H9 (cell line): ENCODE results near the gene CCDC170. TPM values are rescaled to one million over a fixed set of nuclear protein-coding genes. Genes with fewer than 3 reads are reported as not detected.

Experiments
- DNase-seq: peaks from one replicate; pipeline ENCODE4 v3.0.0-alpha.2; 2017
- H2AFZ ChIP-seq: one replicate; pipeline ENCODE4 v1.6.1; 2013; ENCODE audit warnings: mild to moderate bottlenecking, low read length, control low read depth, moderate library complexity
- H2AK5ac ChIP-seq: 2 replicates; pipeline ENCODE4 v1.6.1; 2013; ENCODE audit warnings: low read length, control low read depth, mixed read lengths; ENCODE audit not compliant: insufficient read length
- H2BK120ac ChIP-seq: one replicate; pipeline ENCODE4 v1.6.1; 2013; ENCODE audit warnings: low read depth, mild to moderate bottlenecking, low read length, control low read depth, inconsistent platforms; ENCODE audit not compliant: poor library complexity, severe bottlenecking
- H2BK12ac ChIP-seq: 2 replicates; pipeline ENCODE4 v1.6.1; 2013; ENCODE audit warnings: low read length, control low read depth, mixed read lengths, low read depth; ENCODE audit not compliant: insufficient read length
- H2BK15ac ChIP-seq: 2 replicates; pipeline ENCODE4 v1.6.1; 2013; ENCODE audit warnings: low read depth, low read length, control low read depth
- H2BK20ac ChIP-seq: one replicate; pipeline ENCODE4 v1.6.1; 2013; ENCODE audit warnings: low read depth, mild to moderate bottlenecking, low read length, control low read depth, inconsistent platforms; ENCODE audit not compliant: poor library complexity, severe bottlenecking
- H2BK5ac ChIP-seq: 2 replicates; pipeline ENCODE4 v1.6.1; 2013; ENCODE audit warnings: low read length, control low read depth, mixed read lengths; ENCODE audit not compliant: insufficient read length
- H3K14ac ChIP-seq: 2 replicates; pipeline ENCODE4 v1.6.1; 2013; ENCODE audit warnings: low read length, control low read depth; ENCODE audit not compliant: insufficient read depth
- H3K18ac ChIP-seq: 2 replicates; pipeline ENCODE4 v1.6.1; 2013; ENCODE audit warnings: low read depth, mild to moderate bottlenecking, mixed read lengths, low read length, control low read depth; ENCODE audit not compliant: insufficient read length
- H3K23ac ChIP-seq: 2 replicates; pipeline ENCODE4 v1.6.1; 2013; ENCODE audit warnings: low read length, control low read depth, mixed read lengths, low read depth; ENCODE audit not compliant: insufficient read length
- H3K23me2 ChIP-seq: 2 replicates; pipeline ENCODE4 v1.6.1; 2013; ENCODE audit warnings: low read depth, mild to moderate bottlenecking, mixed read lengths, low read length, control low read depth; ENCODE audit not compliant: insufficient read length, poor library complexity, severe bottlenecking
- H3K27ac ChIP-seq: 2 replicates; pipeline ENCODE4 v1.5.1; 2013; ENCODE audit warnings: low read length, control low read depth, mixed read lengths, low read depth; ENCODE audit not compliant: insufficient read length
- H3K27me3 ChIP-seq: 2 replicates; pipeline ENCODE4 v1.6.1; 2013; ENCODE audit warnings: low read length, control low read depth, inconsistent platforms; ENCODE audit not compliant: insufficient read depth
- H3K4ac ChIP-seq: 2 replicates; pipeline ENCODE4 v1.6.1; 2013; ENCODE audit warnings: low read depth, mild to moderate bottlenecking, control low read depth, inconsistent platforms, low read length, moderate library complexity
- H3K4me1 ChIP-seq: 2 replicates; pipeline ENCODE4 v1.6.1; 2013; ENCODE audit warnings: low read length, control low read depth, inconsistent platforms; ENCODE audit not compliant: insufficient read depth
- H3K4me2 ChIP-seq: 2 replicates; pipeline ENCODE4 v1.6.1; 2013; ENCODE audit warnings: low read length, control low read depth, mixed read lengths; ENCODE audit not compliant: insufficient read length, insufficient read depth
- H3K56ac ChIP-seq: 2 replicates; pipeline ENCODE4 v1.6.1; 2013; ENCODE audit warnings: low read depth, mild to moderate bottlenecking, mixed read lengths, low read length, control low read depth; ENCODE audit not compliant: insufficient read length
- H3K79me1 ChIP-seq: 2 replicates; pipeline ENCODE4 v1.6.1; 2013; ENCODE audit warnings: low read depth, mild to moderate bottlenecking, moderate library complexity, low read length, control low read depth, inconsistent platforms; ENCODE audit not compliant: insufficient read depth, poor library complexity, severe bottlenecking
- H3K79me2 ChIP-seq: 2 replicates; pipeline ENCODE4 v1.6.1; 2013; ENCODE audit warnings: low read length, control low read depth, inconsistent platforms; ENCODE audit not compliant: insufficient read depth
- H3K9ac ChIP-seq: 2 replicates; pipeline ENCODE4 v1.6.1; 2013; ENCODE audit warnings: low read length, control low read depth, mixed read lengths; ENCODE audit not compliant: insufficient read length; ENCODE audit errors: extremely low read depth
- H3K9me3 ChIP-seq: one replicate; pipeline ENCODE4 v1.6.1; 2013; ENCODE audit warnings: low read depth, low read length, inconsistent platforms; ENCODE audit not compliant: control insufficient read depth
- H3T11ph ChIP-seq: one replicate; pipeline ENCODE4 v1.6.1; 2013; ENCODE audit warnings: mild to moderate bottlenecking, low read length, control low read depth, inconsistent platforms
- H4K20me1 ChIP-seq: one replicate; pipeline ENCODE4 v1.6.1; 2013; ENCODE audit not compliant: control insufficient read depth, insufficient read length, insufficient read depth
- H4K5ac ChIP-seq: 2 replicates; pipeline ENCODE4 v1.6.1; 2013; ENCODE audit warnings: low read depth, mild to moderate bottlenecking, mixed read lengths, low read length, control low read depth; ENCODE audit not compliant: insufficient read length
- H4K8ac ChIP-seq: replicated peaks from 2 replicates; pipeline ENCODE4 v1.6.1; 2013; ENCODE audit warnings: low read length, control low read depth, mixed read lengths, low read depth; ENCODE audit not compliant: insufficient read length
- H4K91ac ChIP-seq: 2 replicates; pipeline ENCODE4 v1.6.1; 2013; ENCODE audit warnings: low read depth, mild to moderate bottlenecking, moderate library complexity, mixed read lengths, low read length, control low read depth; ENCODE audit not compliant: insufficient read length
- H3K27ac Mint-ChIP-seq, 3 experiments: 2 replicates in 2 of 3; 3 replicates in 1 of 3; pipeline ENCODE4 v1.8.0; 2020 to 2021; ENCODE audit warnings: mixed read lengths in 3 of 3, mild to moderate bottlenecking in 1 of 3, moderate library complexity in 1 of 3
- H3K27me3 Mint-ChIP-seq: 2 replicates; pipeline ENCODE4 v1.8.0; 2021; ENCODE audit warnings: low read depth, mild to moderate bottlenecking, moderate library complexity, mixed read lengths
- H3K36me3 Mint-ChIP-seq, 3 experiments: 2 replicates in 2 of 3; 3 replicates in 1 of 3; pipeline ENCODE4 v1.8.0; 2020 to 2021; ENCODE audit warnings: low read depth in 3 of 3, mixed read lengths in 3 of 3; ENCODE audit not compliant: insufficient read depth in 1 of 3
- H3K4me1 Mint-ChIP-seq, 2 experiments: 2 replicates each; pipeline ENCODE4 v1.8.0; 2020; ENCODE audit warnings: mixed read lengths in 2 of 2
- H3K4me3 Mint-ChIP-seq, 2 experiments: 2 replicates in 1 of 2; 3 replicates in 1 of 2; pipeline ENCODE4 v1.8.0; 2020 to 2021; ENCODE audit warnings: mild to moderate bottlenecking in 2 of 2, mixed read lengths in 2 of 2, moderate library complexity in 1 of 2
- H3K9me3 Mint-ChIP-seq, 2 experiments: 2 replicates in 1 of 2; 3 replicates in 1 of 2; pipeline ENCODE4 v1.8.0; 2020; ENCODE audit warnings: mild to moderate bottlenecking in 2 of 2, mixed read lengths in 2 of 2, moderate library complexity in 1 of 2
- total RNA-seq: library from RNA; stranded (reverse); gene quantifications from 2 replicates; pipeline ENCODE4 v1.2.1, GENCODE V29; 2021
- TF ChIP-seq, protein P1 (sequence below): fragments of 200-600 bp; sonication (generic); conservative IDR thresholded peaks from 3 replicates; pipeline ENCODE4 v1.8.0; 2021; ENCODE audit warnings: antibody characterized with exemption, mild to moderate bottlenecking

The CCDC170 gene
- total RNA-seq, 1 experiment from 2014 or later: 0.07 TPM

GRCh38 chr6:151464702-151465101 is 29.1 kb upstream of the CCDC170 start:
- Histone ChIP-seq H3K9me3 (no peaks in the 10 kb centered on the region), H3T11ph (no peak overlapping the region), H2BK15ac (no peak overlapping the region), H4K91ac (no peak overlapping the region), H3K4me2 (no peak overlapping the region), H4K20me1 (no peaks in the 10 kb centered on the region), H3K79me2 (no peaks in the 10 kb centered on the region), H2BK120ac (no peak overlapping the region), H3K27me3 (no peaks in the 10 kb centered on the region), H3K23me2 (no peaks in the 10 kb centered on the region), H3K56ac (no peak overlapping the region), H2AK5ac (no peak overlapping the region), H4K8ac (no peak overlapping the region), H2BK12ac (no peak overlapping the region), H3K14ac (no peak overlapping the region), H3K27ac (no peak overlapping the region), H3K4me1 (no peaks in the 10 kb centered on the region), H4K5ac (no peak overlapping the region), H2BK20ac (no peak overlapping the region), H3K9ac (no peak overlapping the region), H3K79me1 (no peaks in the 10 kb centered on the region), H3K23ac (no peak overlapping the region), H3K4ac (no peak overlapping the region), H2BK5ac (no peak overlapping the region), H3K18ac (no peak overlapping the region), H2AFZ (no peak overlapping the region)
- TF ChIP-seq, protein P1, sequence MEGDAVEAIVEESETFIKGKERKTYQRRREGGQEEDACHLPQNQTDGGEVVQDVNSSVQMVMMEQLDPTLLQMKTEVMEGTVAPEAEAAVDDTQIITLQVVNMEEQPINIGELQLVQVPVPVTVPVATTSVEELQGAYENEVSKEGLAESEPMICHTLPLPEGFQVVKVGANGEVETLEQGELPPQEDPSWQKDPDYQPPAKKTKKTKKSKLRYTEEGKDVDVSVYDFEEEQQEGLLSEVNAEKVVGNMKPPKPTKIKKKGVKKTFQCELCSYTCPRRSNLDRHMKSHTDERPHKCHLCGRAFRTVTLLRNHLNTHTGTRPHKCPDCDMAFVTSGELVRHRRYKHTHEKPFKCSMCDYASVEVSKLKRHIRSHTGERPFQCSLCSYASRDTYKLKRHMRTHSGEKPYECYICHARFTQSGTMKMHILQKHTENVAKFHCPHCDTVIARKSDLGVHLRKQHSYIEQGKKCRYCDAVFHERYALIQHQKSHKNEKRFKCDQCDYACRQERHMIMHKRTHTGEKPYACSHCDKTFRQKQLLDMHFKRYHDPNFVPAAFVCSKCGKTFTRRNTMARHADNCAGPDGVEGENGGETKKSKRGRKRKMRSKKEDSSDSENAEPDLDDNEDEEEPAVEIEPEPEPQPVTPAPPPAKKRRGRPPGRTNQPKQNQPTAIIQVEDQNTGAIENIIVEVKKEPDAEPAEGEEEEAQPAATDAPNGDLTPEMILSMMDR: no peak
- Mint-ChIP-seq H3K27me3 (no peaks in the 10 kb centered on the region), H3K9me3 (no peaks in the 10 kb centered on the region), H3K27ac (peak overlapping the region in 1 of 3 experiments; percentile 31; a peak in 1 of 7 replicates), H3K4me1 (no peaks in the 10 kb centered on the region), H3K36me3 (peaks cover 8 to 72% (median 50%) of the 10 kb centered on the region in 3 experiments; a peak in 5 of 7 replicates), H3K4me3 (no peak overlapping the region)
- DNase-seq: no peak
